GM12878 (cell line): ENCODE measurements around the gene CCL7. TPM values are rescaled to one million over a fixed set of nuclear protein-coding genes. Genes with fewer than 3 reads are reported as not detected.
A peak's percentile ranks its signal among the peaks of the same experiment; 100 is the strongest.

Source experiments
- ATAC-seq: fragments of 200-7000 bp; cut with Tn5 transposase; 3 replicates; pipeline ENCODE4 v1.9.1; 2020; ENCODE audit warnings: mild to moderate bottlenecking, moderate library complexity
- BruUV-seq: library from RNA; stranded (reverse); fragments of 400-500 nt; replicated peaks from 2 replicates; lab custom pipeline; 2021; lab: Mats Ljungman, UMichigan
- CTCF ChIA-PET: fragments of 300-600 bp; sonication (Branson Sonifier 250); formaldehyde crosslinking; extraction: SDS; loops from one replicate; lab custom pipeline; 2021; ENCODE audit warnings: inconsistent platforms; lab: Yijun Ruan, JAX
- POLR2A ChIA-PET: fragments of 350-600 bp; formaldehyde crosslinking; extraction: SDS; loops from one replicate; lab custom pipeline; 2021; ENCODE audit warnings: inconsistent platforms; lab: Charles Lee
- RAD21 ChIA-PET: fragments of 300-600 bp; sonication (Branson Sonifier 250); formaldehyde crosslinking; loops from one replicate; lab custom pipeline; 2023; ENCODE audit warnings: antibody characterized with exemption; ENCODE audit not compliant: unreplicated experiment; lab: Charles Lee
- SMC1A ChIA-PET: fragments of 300-600 bp; sonication (Branson Sonifier 250); formaldehyde crosslinking; loops from one replicate; lab custom pipeline; 2023; ENCODE audit not compliant: unreplicated experiment, uncharacterized antibody; lab: Charles Lee
- DNase-seq: peaks from one replicate; pipeline ENCODE4 v3.0.0-alpha.2; 2011; ENCODE audit warnings: low read depth, low spot score
- FAIRE-seq: peaks from 3 replicates; lab custom pipeline; 2011; peaks lifted over from hg19 to GRCh38; lab: Jason Lieb, UNC
- H2AFZ ChIP-seq: 2 replicates; pipeline ENCODE4 v1.6.0; 2011; ENCODE audit warnings: low read depth, low read length, control low read depth; ENCODE audit not compliant: control insufficient read depth
- H3K27ac ChIP-seq: 2 replicates; pipeline ENCODE4 v1.5.1; 2011; ENCODE audit warnings: control low read depth; ENCODE audit not compliant: control insufficient read depth, insufficient read depth
- H3K27me3 ChIP-seq, 2 experiments: replicated peaks in 1 of 2; 2 replicates each; pipeline versions ENCODE4 v1.6.0 to v1.6.1; 2011; ENCODE audit warnings: low read length in 1 of 2; ENCODE audit not compliant: control insufficient read depth in 2 of 2, insufficient read depth in 2 of 2
- H3K36me3 ChIP-seq, 2 experiments: 2 replicates each; pipeline ENCODE4 v1.5.1; 2011; ENCODE audit warnings: low read length in 1 of 2; ENCODE audit not compliant: control insufficient read depth in 2 of 2, insufficient read depth in 2 of 2
- H3K4me1 ChIP-seq: 2 replicates; pipeline ENCODE4 v1.6.1; 2011; ENCODE audit warnings: mild to moderate bottlenecking, low read length, moderate library complexity, mixed read lengths; ENCODE audit not compliant: control insufficient read depth, insufficient read depth
- H3K4me2 ChIP-seq: 2 replicates; pipeline ENCODE4 v1.6.0; 2011; ENCODE audit warnings: control low read depth; ENCODE audit not compliant: control insufficient read depth, insufficient read depth
- H3K4me3 ChIP-seq: fragments of 200-600 bp; sonication (generic); 2 replicates; pipeline ENCODE4 v1.5.1; 2016
- H3K79me2 ChIP-seq: 2 replicates; pipeline ENCODE4 v1.6.0; 2011; ENCODE audit warnings: low read length; ENCODE audit not compliant: control insufficient read depth, insufficient read depth
- H3K9ac ChIP-seq: 2 replicates; pipeline ENCODE4 v1.8.0; 2011; ENCODE audit warnings: low read length, control low read depth, mixed read lengths; ENCODE audit not compliant: control insufficient read depth, insufficient read depth
- H3K9me3 ChIP-seq: replicated peaks from 3 replicates; pipeline ENCODE4 v1.5.1; 2011; ENCODE audit warnings: mild to moderate bottlenecking, low read length; ENCODE audit not compliant: control insufficient read depth, insufficient read depth
- H4K20me1 ChIP-seq: 2 replicates; pipeline ENCODE4 v1.6.0; 2011; ENCODE audit not compliant: control insufficient read depth, insufficient read depth
- BRCA1 ChIP-seq: IDR thresholded peaks from 2 replicates; pipeline ENCODE4 v1.6.1; 2011; ENCODE audit warnings: low read depth, low read length, improper control_type of control experiment
- CBX5 ChIP-seq: sonication (generic); IDR thresholded peaks from 2 replicates; pipeline ENCODE4 v1.6.1; 2016; ENCODE audit warnings: low read depth, moderate library complexity, mild to moderate bottlenecking, inconsistent platforms
- DPF2 ChIP-seq: fragments of 450-650 bp; IDR thresholded peaks from 2 replicates; pipeline ENCODE4 v1.6.1; 2017; ENCODE audit warnings: mild to moderate bottlenecking
- HDGF ChIP-seq: fragments of 450-650 bp; IDR thresholded peaks from 2 replicates; pipeline ENCODE4 v1.6.1; 2016; ENCODE audit warnings: antibody characterized with exemption
- IKZF1 ChIP-seq: fragments of 450-650 bp; conservative IDR thresholded peaks from 2 replicates; pipeline ENCODE4 v1.6.1; 2017; ENCODE audit warnings: antibody characterized with exemption, mild to moderate bottlenecking
- PAX5 ChIP-seq: IDR thresholded peaks from 2 replicates; pipeline ENCODE4 v1.6.1; 2011; ENCODE audit warnings: low read depth, low read length, borderline replicate concordance
- RUNX3 ChIP-seq: IDR thresholded peaks from 2 replicates; pipeline ENCODE4 v1.6.1; 2012; ENCODE audit warnings: low read length, inconsistent platforms
- SPI1 ChIP-seq: IDR thresholded peaks from 2 replicates; pipeline ENCODE4 v1.6.1; 2011; ENCODE audit warnings: low read depth, mild to moderate bottlenecking, low read length, moderate library complexity, borderline replicate concordance; ENCODE audit not compliant: insufficient read depth
- ZBTB4 ChIP-seq: fragments of 450-650 bp; formaldehyde crosslinking; IDR thresholded peaks from 2 replicates; pipeline ENCODE4 v1.4.0; 2022; ENCODE audit warnings: mild to moderate bottlenecking, moderate library complexity
- whole genome bisulfite sequencing: methylation state at CpG from one replicate; pipeline ENCODE4 v1.1.6; 2016; ENCODE audit warnings: low lambda C conversion rate; ENCODE audit not compliant: insufficient replicate concordance, insufficient coverage; ENCODE audit errors: missing lambda C conversion rate; 5-methylcytosine and 5-hydroxymethylcytosine counted together
- in situ Hi-C: fragments of 300-500 bp; cut with MboI; formaldehyde crosslinking; loops from 9 replicates; pipeline ENCODE4 v1.14.3; 2018; ENCODE audit warnings: mixed read lengths
- intact Hi-C: fragments of 100-400 bp; cut with micrococcal nuclease; formaldehyde crosslinking; loops from one replicate; pipeline ENCODE4 v1.14.2; 2022; ENCODE audit not compliant: unreplicated experiment
- polyA plus RNA-seq, 11 experiments: library from polyadenylated mRNA; depleted of rRNA in 4 of 11; unstranded in 6 of 11; stranded (reverse) in 5 of 11; fragments of >200 nt; fragmentation: Nextera tagmentation in 4 of 11; fragmentation: Illumina TruSeq in 1 of 11; extraction: Ambion mirVana in 4 of 11; extraction: Trizol in 1 of 11; gene quantifications; 1 replicate in 1 of 11; 2 replicates in 10 of 11; pipeline versions ENCODE4 v1.2.1 to v1.2.3, GENCODE V29; 2011 to 2016; ENCODE audit warnings: inconsistent platforms in 2 of 11, missing spikeins in 2 of 11, low read depth in 1 of 11
- total RNA-seq, 4 experiments: library from RNA; depleted of rRNA in 3 of 4; stranded (reverse); fragments of >200 nt in 3 of 4; fragmentation: Illumina TruSeq in 1 of 4; extraction: Trizol in 1 of 4; gene quantifications; 2 replicates each; pipeline versions ENCODE4 v1.2.1 to v1.2.3, GENCODE V29; 2013 to 2021

The CCL7 gene
- total and polyA plus RNA-seq, 10 of the 15 experiments (the other 5 are each of a cell fraction or from before 2014, with no cell fraction given) = not detected

- POLR2A ChIA-PET = no interaction called here
- Histone ChIP-seq H2AFZ (no peak overlapping the region), H3K27me3 (peaks cover 1 to 17% of the 10 kb centered on the region in 2 experiments; a peak in 3 of 4 replicates), H3K4me1 (peaks cover 16% of the 10 kb centered on the region), H3K9me3 (no peaks in the 10 kb centered on the region), H3K4me3 (no peak overlapping the region), H3K36me3 (no peaks in the 10 kb centered on the region), H3K27ac (no peak overlapping the region), H3K9ac (no peak overlapping the region), H4K20me1 (no peaks in the 10 kb centered on the region; the same call in 1 of the 2 replicates), H3K4me2 (peak overlapping the region; percentile 30; the same call in 1 of the 2 replicates), H3K79me2 (no peaks in the 10 kb centered on the region)
- CTCF ChIA-PET = interaction anchor here (0.6 to 1.9 kb wide), 3 partner anchors 19 to 109 kb away, joined by 3 to 6 read pairs (median 5); no protein-coding TSS in a partner anchor
- RAD21 ChIA-PET = no interaction called here
- WGBS = 25% methylated on average over 6 of the region's 6 CpGs
- intact Hi-C loops (no loop called here), in situ Hi-C loops (no loop called here)
- TF ChIP-seq ZBTB4 (CRISPR knock-in tag) (no peak), HDGF (no peak), RUNX3 (0 out of 2 replicates have a peak, but pooled peaks have one; percentile 10), CBX5 (no peak), DPF2 (0 out of 2 replicates have a peak, but pooled peaks have one; percentile 17), BRCA1 (no peak), PAX5 (0 out of 2 replicates have a peak, but pooled peaks have one; percentile 7), IKZF1 (peak; percentile 50; the same call in 1 of the 2 replicates), SPI1 (peak; percentile 30; the same call in 1 of the 2 replicates)
- DNase-seq (no peak), ATAC-seq (peak; percentile 27), FAIRE-seq (no peak)
- no TSS peak for BruUV-seq
- SMC1A ChIA-PET = no interaction called here
These were observed 17.4 kb upstream of the CCL7 start for GRCh38 chr17:34252444-34253138.
